Breast epithelium (tissue), 4 donors: ENCODE data around the gene ATP9A. TPM values are rescaled to one million over a fixed set of nuclear protein-coding genes. Genes with fewer than 3 reads are reported as not detected.
A peak's percentile ranks its signal among the peaks of the same experiment; 100 is the strongest.

ENCODE experiments used
- DNase-seq, 2 donors: peaks; one replicate each; pipeline ENCODE4 v3.0.0-alpha.2; 2019; ENCODE audit warnings: low spot score in 2 of 2
- H3K27ac ChIP-seq, 2 donors: fragments of 200-600 bp; sonication (generic) in 1 of 2; one replicate each; pipeline ENCODE4 v1.5.1; 2016 to 2019; ENCODE audit warnings: mild to moderate bottlenecking in 1 of 2
- H3K27me3 ChIP-seq, 2 donors: fragments of 200-600 bp; sonication (generic) in 1 of 2; one replicate each; pipeline versions ENCODE4 v1.5.1 to v1.6.0; 2017 to 2019; ENCODE audit warnings: control low read depth in 1 of 2, mild to moderate bottlenecking in 1 of 2
- H3K36me3 ChIP-seq: fragments of 200-600 bp; one replicate; pipeline ENCODE4 v1.5.1; 2019
- H3K4me1 ChIP-seq, 2 donors: fragments of 200-600 bp; sonication (generic); one replicate each; pipeline ENCODE4 v1.5.1; 2016 to 2019; ENCODE audit warnings: control low read depth in 1 of 2
- H3K4me3 ChIP-seq, 3 donors: fragments of 200-600 bp; sonication (generic); 1 replicate in 2 of 3; 2 replicates in 1 of 3; pipeline ENCODE4 v1.5.1; 2016 to 2019; ENCODE audit warnings: mild to moderate bottlenecking in 3 of 3, moderate library complexity in 2 of 3
- H3K9me3 ChIP-seq, 2 donors: fragments of 200-600 bp; sonication (generic) in 1 of 2; one replicate each; pipeline ENCODE4 v1.5.1; 2016 to 2019; ENCODE audit warnings: control low read depth in 1 of 2
- CTCF ChIP-seq, 3 donors: fragments of 450-650 bp; IDR thresholded peaks; one replicate each; pipeline ENCODE4 v1.5.1; 2016 to 2017; ENCODE audit warnings: antibody characterized with exemption in 3 of 3, mild to moderate bottlenecking in 3 of 3, moderate library complexity in 3 of 3
- POLR2A ChIP-seq: fragments of 450-650 bp; IDR thresholded peaks from one replicate; pipeline ENCODE4 v1.6.1; 2016; ENCODE audit warnings: antibody characterized with exemption, mild to moderate bottlenecking, moderate library complexity
- POLR2AphosphoS5 ChIP-seq, 3 donors: sonication (generic); formaldehyde crosslinking; IDR thresholded peaks; one replicate each; pipeline ENCODE4 v1.6.1; 2017; ENCODE audit warnings: antibody characterized with exemption in 3 of 3
- intact Hi-C: fragments of 100-400 bp; cut with DNase I; formaldehyde crosslinking; loops from one replicate; pipeline ENCODE4 v1.15.1; 2023; ENCODE audit warnings: low total_unique reads
- total RNA-seq, 3 donors: library from RNA; depleted of rRNA; stranded (reverse); fragments of >200 nt; gene quantifications; one replicate each; pipeline ENCODE4 v1.1.0, GENCODE V29; 2016

Gene ATP9A
- total RNA-seq, 3 donors from 2014 or later: 41.6 to 98.4 (median 50.8) TPM

- Histone ChIP-seq H3K27ac (no peak overlapping the region), H3K36me3 (no peaks in the 10 kb centered on the region), H3K27me3 (no peaks in the 10 kb centered on the region), H3K9me3 (no peaks in the 10 kb centered on the region), H3K4me3 (no peak overlapping the region), H3K4me1 (no peaks in the 10 kb centered on the region)
- intact Hi-C loops: no loop called here
- TF ChIP-seq POLR2A (no peak), CTCF (IDR thresholded peaks at IDR 0.05) (no peak), POLR2AphosphoS5 (IDR thresholded peaks at IDR 0.05) (no peak)
- no peak for DNase-seq
These were observed 124.8 kb downstream of the ATP9A start for GRCh38 chr20:51643390-51643789.

- intact Hi-C loops: no loop called here
- Histone ChIP-seq H3K27me3 (no peaks in the 10 kb centered on the region), H3K4me3 (no peak overlapping the region), H3K27ac (no peak overlapping the region), H3K9me3 (no peaks in the 10 kb centered on the region), H3K4me1 (no peaks in the 10 kb centered on the region), H3K36me3 (no peaks in the 10 kb centered on the region)
- no peak for TF ChIP-seq CTCF (IDR thresholded peaks at IDR 0.05)
- TF ChIP-seq POLR2AphosphoS5 (IDR thresholded peaks at IDR 0.05): no peak
- no peak for TF ChIP-seq POLR2A
- no peak for DNase-seq
These were observed 126.3 kb downstream of the ATP9A start for GRCh38 chr20:51641866-51642265.

GRCh38 chr20:51640743-51641142 lies 127.4 kb downstream of the ATP9A start:
- no peak for DNase-seq
- Histone ChIP-seq H3K36me3 (no peaks in the 10 kb centered on the region), H3K27me3 (no peaks in the 10 kb centered on the region), H3K9me3 (no peaks in the 10 kb centered on the region), H3K27ac (no peak overlapping the region), H3K4me3 (no peak overlapping the region), H3K4me1 (no peaks in the 10 kb centered on the region)
- TF ChIP-seq POLR2A (no peak), POLR2AphosphoS5 (IDR thresholded peaks at IDR 0.05) (no peak), CTCF (IDR thresholded peaks at IDR 0.05) (no peak)
- intact Hi-C loops: no loop called here

GRCh38 chr20:51639206-51639832 lies 128.9 kb downstream of the ATP9A start:
- Histone ChIP-seq H3K36me3 (no peaks in the 10 kb centered on the region), H3K27ac (peak overlapping the region in 1 of 2 donors; percentile 15), H3K4me1 (no peaks in the 10 kb centered on the region), H3K27me3 (no peaks in the 10 kb centered on the region), H3K4me3 (no peak overlapping the region), H3K9me3 (no peaks in the 10 kb centered on the region)
- DNase-seq: peak in 1 of 2 donors; percentile 62
- intact Hi-C loops: no loop called here
- peak; percentile 30 to 83 (median 75) for TF ChIP-seq CTCF (IDR thresholded peaks at IDR 0.05)
- TF ChIP-seq POLR2A: no peak

- no peaks in the 10 kb centered on the region for H3K9me3 ChIP-seq
- intact Hi-C loops: no loop called here
- no peaks in the 10 kb centered on the region for H3K27me3 ChIP-seq
- DNase-seq: no peak
- H3K27ac ChIP-seq: no peak overlapping the region
- H3K36me3 ChIP-seq: no peaks in the 10 kb centered on the region
- TF ChIP-seq POLR2A (no peak), CTCF (IDR thresholded peaks at IDR 0.05) (no peak), POLR2AphosphoS5 (IDR thresholded peaks at IDR 0.05) (no peak)
- no peak overlapping the region for H3K4me3 ChIP-seq
- H3K4me1 ChIP-seq: peaks cover 0 to under 1% of the 10 kb centered on the region in 2 donors
These were observed 130.9 kb downstream of the ATP9A start for GRCh38 chr20:51637241-51637640.
